HG03066 (cell line): Measurements from ENCODE around the gene MBD3L4.
"Not testable (repeated sequence)": the region's sequence is repeated elsewhere in the genome, so short reads cannot be mapped to it uniquely, and the experiment has no call there.

Experiments
- ATAC-seq: cut with Tn5 transposase; IDR thresholded peaks from one replicate; pipeline ENCODE4 v1.9.1; 2021; ENCODE audit warnings: low read depth; ENCODE audit not compliant: unreplicated experiment

The MBD3L4 gene

DNA sequence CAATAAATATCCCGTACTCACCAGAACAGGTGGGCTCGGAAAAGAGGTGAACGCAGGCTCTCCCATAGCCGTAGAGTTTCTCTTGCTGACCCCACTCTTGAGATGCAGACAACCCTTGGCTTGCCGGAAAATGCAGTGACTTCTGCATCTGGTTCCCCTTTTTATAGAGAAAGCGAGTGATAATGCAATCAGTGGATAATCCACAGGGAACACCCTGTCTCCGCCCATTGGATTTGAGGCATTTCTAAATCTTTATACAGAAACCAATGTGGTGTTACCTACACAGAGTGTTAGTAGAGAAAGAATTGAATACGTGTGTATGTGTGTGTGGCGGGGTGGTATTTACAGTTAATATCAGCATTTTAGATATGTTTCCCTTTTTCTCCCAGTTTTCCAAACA, at the start of gene MBD3L4:
Gene MBD3L4 (minus strand): TSS at position 101 of the 400 bp plus-strand sequence. CDS start 35 bp downstream, at position 66.
- ATAC-seq: not testable (repeated sequence)

GRCh38 chr19:7088999-7089398, 49.0 kb upstream of the MBD3L4 start:
- ATAC-seq: no peak

GRCh38 chr19:7083076-7083956, 43.3 kb upstream of the MBD3L4 start:
- ATAC-seq: no peak

- ATAC-seq: no peak
These were observed 38.0 kb upstream of the MBD3L4 start for GRCh38 chr19:7078008-7078407.

GRCh38 chr19:7076151-7076550, 36.2 kb upstream of the MBD3L4 start:
- no peak for ATAC-seq

- no peak for ATAC-seq
These were observed 34.8 kb upstream of the MBD3L4 start for GRCh38 chr19:7074705-7075282.

DNA sequence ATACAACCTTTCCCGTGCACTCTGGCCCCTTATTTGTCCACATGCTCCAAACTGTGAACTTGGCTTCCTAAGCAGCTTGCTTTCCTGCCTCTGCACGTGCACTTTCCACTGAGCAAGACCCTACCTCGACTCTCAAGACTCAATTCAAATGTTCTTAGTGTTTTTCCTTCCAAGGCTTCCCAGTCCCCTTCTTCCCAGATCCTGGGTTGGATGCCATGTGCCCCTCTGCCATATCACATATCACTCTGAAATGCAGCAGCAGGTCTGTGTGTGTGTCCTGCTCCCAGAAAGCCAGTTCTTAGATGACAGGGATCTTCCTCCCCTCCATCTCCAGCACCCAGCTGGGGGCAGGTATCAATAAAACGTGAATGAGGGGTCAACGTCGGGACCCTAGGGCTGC, 32.6 kb upstream of the MBD3L4 start:
- no peak for ATAC-seq

GRCh38 chr19:7069904-7070226, 29.9 kb upstream of the MBD3L4 start:
- peak; percentile 10 for ATAC-seq

- peak; percentile 86 for ATAC-seq
These were observed 29.3 kb upstream of the MBD3L4 start, which contains the start of gene ZNF557 for GRCh38 chr19:7069042-7069903. Gene ZNF557, plus strand, starts transcription at chr19:7069703. Its CDS starts 5,372 bp downstream, at chr19:7075075.

DNA sequence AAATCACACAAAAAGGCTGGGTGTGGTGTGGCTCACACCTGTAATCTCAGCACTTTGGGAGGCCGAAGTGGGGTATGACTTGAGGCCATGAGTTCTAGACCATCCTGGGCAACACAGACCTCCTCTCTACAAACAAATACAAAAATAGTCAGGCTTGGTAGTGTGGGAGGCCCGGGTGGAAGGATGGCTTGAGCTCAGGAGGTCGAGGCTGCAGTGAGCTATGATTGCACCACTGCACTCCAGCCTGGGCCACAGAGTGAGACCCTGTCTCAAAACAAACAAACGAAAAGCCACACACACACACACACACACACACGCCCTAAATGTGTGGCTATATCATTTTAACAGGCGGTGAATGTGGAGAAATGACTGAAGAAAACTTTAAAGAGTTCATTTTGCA, 28.6 kb upstream of the MBD3L4 start:
- ATAC-seq: no peak

- no peak for ATAC-seq
These were observed 27.7 kb upstream of the MBD3L4 start for GRCh38 chr19:7067716-7068115.

DNA sequence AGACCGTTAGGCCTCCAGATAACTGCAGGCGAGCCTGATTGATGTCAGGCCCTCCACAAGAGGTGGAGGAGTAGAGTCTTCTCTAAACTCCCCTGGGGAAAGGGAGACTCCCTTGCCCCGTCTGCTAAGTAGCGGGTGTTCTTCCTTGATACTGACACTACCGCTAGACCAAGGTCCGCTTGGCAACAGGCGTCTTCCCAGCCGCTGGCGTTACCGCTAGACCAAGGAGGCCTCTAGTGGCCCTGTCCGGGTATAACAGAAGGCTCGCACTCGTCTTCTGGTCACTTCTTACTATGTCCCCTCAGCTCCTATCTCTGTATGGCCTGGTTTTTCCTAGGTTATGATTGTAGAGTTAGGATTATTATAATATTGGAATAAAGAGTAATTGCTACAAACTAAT, 27.1 kb upstream of the MBD3L4 start:
- ATAC-seq: not testable (repeated sequence)

DNA sequence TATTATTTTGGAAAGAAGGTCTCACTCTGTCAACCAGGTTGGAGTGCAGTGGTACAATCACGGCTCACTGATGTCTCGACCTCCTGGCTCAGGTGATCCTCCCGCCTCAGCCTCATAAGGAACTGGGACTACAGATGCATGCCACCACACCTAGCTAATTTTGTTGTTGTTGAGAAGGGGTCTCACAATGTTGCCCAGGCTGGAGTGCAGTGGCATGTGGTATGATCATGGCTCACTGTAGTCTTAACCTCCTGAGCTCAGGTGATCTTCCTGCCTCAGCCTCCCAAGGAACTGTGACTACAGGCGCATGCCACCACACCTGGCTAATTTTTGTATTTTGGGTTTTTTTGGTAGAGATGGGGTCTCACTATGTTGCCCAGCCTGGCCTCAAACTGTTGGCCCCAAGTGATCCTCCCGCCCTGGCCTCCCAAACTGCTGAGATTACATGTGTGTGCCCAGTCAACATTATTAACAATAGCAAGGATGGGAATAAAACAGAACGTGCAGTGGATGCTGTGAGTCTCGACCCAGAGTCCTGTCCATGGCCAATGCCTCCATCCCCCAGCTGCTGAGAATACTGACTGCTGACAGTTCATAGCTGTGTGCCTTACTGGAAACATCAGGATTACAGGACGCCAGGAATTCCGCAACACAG, 23.9 kb upstream of the MBD3L4 start:
- ATAC-seq: no peak

- ATAC-seq: no peak
These were observed 23.4 kb upstream of the MBD3L4 start for GRCh38 chr19:7063339-7063738.

DNA sequence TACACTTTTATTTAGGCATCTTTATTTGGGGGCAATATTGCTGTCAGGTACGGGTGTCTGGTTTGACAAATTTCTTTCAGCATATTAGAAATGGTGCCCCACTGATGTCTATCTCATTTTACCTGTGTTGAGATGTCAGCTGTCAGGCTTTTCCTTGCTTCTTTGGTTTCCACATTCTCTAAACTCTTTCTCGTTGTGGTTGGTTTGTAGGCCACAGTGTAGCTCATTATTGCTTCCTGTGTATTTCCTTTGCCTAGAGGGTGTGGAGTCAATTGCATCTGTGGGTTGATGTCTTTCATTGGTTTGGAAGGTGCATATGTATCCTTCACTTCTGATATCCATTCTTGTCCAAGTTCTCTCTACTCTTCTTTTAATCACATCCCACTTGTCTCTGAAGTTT, 20.0 kb upstream of the MBD3L4 start:
- ATAC-seq: not testable (repeated sequence)

- ATAC-seq: not testable (repeated sequence)
These were observed 18.6 kb upstream of the MBD3L4 start, which contains the start of gene MBD3L3 for GRCh38 chr19:7058576-7058975. Gene MBD3L3, minus strand, starts transcription at chr19:7058676. Its CDS starts 71 bp downstream, at chr19:7058605.

DNA sequence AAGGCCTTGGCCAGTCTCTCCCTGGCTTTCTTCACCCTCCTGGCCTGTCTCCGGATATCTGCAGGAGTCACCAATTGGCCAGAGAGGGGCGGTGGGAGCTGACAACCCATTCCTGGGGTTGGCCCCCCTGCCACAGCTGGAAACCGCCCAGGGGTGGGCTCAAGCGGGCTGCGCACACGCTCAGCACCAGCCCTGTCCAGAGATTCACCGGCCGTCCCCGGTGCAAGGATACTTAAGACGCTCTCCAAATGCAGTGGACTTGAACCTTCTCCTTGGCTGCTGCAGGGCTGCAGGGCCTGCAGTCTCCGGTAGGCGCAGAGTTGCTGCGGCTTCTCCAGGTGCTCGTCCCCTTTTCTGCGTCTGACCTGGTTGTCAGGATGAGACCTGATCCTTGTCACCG, 16.4 kb upstream of the MBD3L4 start:
- not testable (repeated sequence) for ATAC-seq

GRCh38 chr19:7055679-7056078, 15.7 kb upstream of the MBD3L4 start:
- not testable (repeated sequence) for ATAC-seq

GRCh38 chr19:7054635-7055368, 14.8 kb upstream of the MBD3L4 start:
- not testable (repeated sequence) for ATAC-seq

DNA sequence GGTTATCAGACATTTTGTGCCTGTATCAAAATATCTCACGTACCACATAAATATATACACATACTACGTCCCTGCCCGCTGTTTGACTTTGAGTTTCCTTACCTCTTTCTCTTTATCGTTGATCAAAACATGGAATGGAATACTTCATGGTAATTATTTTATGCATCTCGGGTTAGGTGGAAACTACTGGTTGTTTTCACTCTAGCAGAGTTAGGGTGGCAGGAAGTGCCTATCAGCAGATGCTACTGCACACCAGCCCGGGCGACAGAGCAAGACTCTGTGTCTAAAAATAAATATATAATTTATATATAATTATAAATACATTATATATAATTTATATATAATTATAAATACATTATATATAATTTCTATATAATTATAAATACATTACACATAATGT, 12.9 kb upstream of the MBD3L4 start:
- ATAC-seq: not testable (repeated sequence)
